Upper lobe of left lung (tissue), 4 donors: Measurements from ENCODE around the gene DMD.

ENCODE experiments used
- POLR2AphosphoS5 ChIP-seq, 2 donors: sonication (generic); formaldehyde crosslinking; IDR thresholded peaks; one replicate each; pipeline ENCODE4 v1.5.1; 2017; ENCODE audit warnings: antibody characterized with exemption in 2 of 2
- TF ChIP-seq, protein P1 (sequence below), 6 experiments: fragments of 450-650 bp in 4 of 6; fragments of 200-600 bp in 2 of 6; sonication (generic) in 2 of 6; IDR thresholded peaks; one replicate each; pipeline ENCODE4 v1.5.1; 2016 to 2019; ENCODE audit warnings: antibody characterized with exemption in 6 of 6

DNA sequence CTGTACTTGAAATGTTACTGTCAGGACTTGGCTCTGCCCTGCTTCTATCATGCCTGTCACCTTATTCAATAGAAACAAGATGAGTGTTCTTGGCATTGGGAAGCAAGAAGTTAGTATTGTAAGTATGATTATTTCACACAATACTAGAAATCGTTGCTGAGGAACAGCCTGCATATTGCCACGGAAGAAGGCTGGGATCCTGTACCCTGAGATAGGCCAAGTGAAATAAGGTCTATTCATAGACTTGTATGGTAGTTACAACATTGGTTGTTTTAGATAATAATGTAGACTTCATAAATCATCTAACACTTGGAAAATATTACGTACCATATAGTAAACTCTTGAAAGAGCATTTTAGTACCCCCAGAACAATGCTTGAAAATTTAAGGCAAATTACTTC, 215.9 kb downstream of the DMD start:
- TF ChIP-seq, protein P1, sequence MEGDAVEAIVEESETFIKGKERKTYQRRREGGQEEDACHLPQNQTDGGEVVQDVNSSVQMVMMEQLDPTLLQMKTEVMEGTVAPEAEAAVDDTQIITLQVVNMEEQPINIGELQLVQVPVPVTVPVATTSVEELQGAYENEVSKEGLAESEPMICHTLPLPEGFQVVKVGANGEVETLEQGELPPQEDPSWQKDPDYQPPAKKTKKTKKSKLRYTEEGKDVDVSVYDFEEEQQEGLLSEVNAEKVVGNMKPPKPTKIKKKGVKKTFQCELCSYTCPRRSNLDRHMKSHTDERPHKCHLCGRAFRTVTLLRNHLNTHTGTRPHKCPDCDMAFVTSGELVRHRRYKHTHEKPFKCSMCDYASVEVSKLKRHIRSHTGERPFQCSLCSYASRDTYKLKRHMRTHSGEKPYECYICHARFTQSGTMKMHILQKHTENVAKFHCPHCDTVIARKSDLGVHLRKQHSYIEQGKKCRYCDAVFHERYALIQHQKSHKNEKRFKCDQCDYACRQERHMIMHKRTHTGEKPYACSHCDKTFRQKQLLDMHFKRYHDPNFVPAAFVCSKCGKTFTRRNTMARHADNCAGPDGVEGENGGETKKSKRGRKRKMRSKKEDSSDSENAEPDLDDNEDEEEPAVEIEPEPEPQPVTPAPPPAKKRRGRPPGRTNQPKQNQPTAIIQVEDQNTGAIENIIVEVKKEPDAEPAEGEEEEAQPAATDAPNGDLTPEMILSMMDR (IDR thresholded peaks at IDR 0.05) = no peak
- no peak for TF ChIP-seq POLR2AphosphoS5 (IDR thresholded peaks at IDR 0.05)
